HepG2 (cell line): Measurements from ENCODE around the gene BPIFB6. TPM values are rescaled to one million over a fixed set of nuclear protein-coding genes. Genes with fewer than 3 reads are reported as not detected.

Experiments used
- AGO1 ChIP-seq: fragments of 200-400 bp; formaldehyde crosslinking; IDR thresholded peaks from 2 replicates; pipeline ENCODE4 v1.6.1; 2017; ENCODE audit warnings: mild to moderate bottlenecking, low read depth, low read length, moderate library complexity; ENCODE audit not compliant: poor library complexity, severe bottlenecking
- CHD2 ChIP-seq: IDR thresholded peaks from 2 replicates; pipeline ENCODE4 v1.6.1; 2011; ENCODE audit warnings: low read depth, low read length, improper control_type of control experiment
- DPF2 ChIP-seq: sonication (generic); formaldehyde crosslinking; IDR thresholded peaks from 2 replicates; pipeline ENCODE4 v1.4.0; 2020; ENCODE audit warnings: mild to moderate bottlenecking, low read depth, missing genetic modification reagents, borderline replicate concordance
- ELF1 ChIP-seq: sonication (generic); formaldehyde crosslinking; IDR thresholded peaks from 2 replicates; pipeline ENCODE4 v1.4.0; 2020; ENCODE audit warnings: missing genetic modification reagents
- ELF4 ChIP-seq: sonication (generic); formaldehyde crosslinking; IDR thresholded peaks from 2 replicates; pipeline ENCODE4 v1.5.0; 2020; ENCODE audit warnings: missing genetic modification reagents, mild to moderate bottlenecking, moderate library complexity, borderline replicate concordance
- HOXA5 ChIP-seq: sonication (generic); formaldehyde crosslinking; IDR thresholded peaks from 2 replicates; pipeline ENCODE4 v1.4.0; 2020; ENCODE audit warnings: missing genetic modification reagents
- KDM1A ChIP-seq: IDR thresholded peaks from 2 replicates; pipeline ENCODE4 v1.6.1; 2016; ENCODE audit warnings: missing compliant biosample characterization
- MED8 ChIP-seq: sonication (generic); formaldehyde crosslinking; IDR thresholded peaks from 2 replicates; pipeline ENCODE4 v1.8.1; 2023; ENCODE audit warnings: mild to moderate bottlenecking, missing genetic modification reagents; ENCODE audit not compliant: insufficient replicate concordance
- NCOA5 ChIP-seq: sonication (generic); formaldehyde crosslinking; IDR thresholded peaks from 2 replicates; pipeline ENCODE4 v1.4.0; 2020; ENCODE audit warnings: missing genetic modification reagents
- PHF5A ChIP-seq: IDR thresholded peaks from one replicate; pipeline ENCODE4 v1.6.1; 2018; ENCODE audit warnings: low read depth, missing genetic modification reagents; ENCODE audit not compliant: unreplicated experiment
- POGZ ChIP-seq: sonication (generic); formaldehyde crosslinking; IDR thresholded peaks from 2 replicates; pipeline ENCODE4 v1.4.0; 2020; ENCODE audit warnings: mild to moderate bottlenecking, missing genetic modification reagents
- RAD51 ChIP-seq: fragments of 450-650 bp; IDR thresholded peaks from 2 replicates; pipeline ENCODE4 v1.6.1; 2016; ENCODE audit warnings: borderline replicate concordance
- RFXANK ChIP-seq: IDR thresholded peaks from 2 replicates; pipeline ENCODE4 v1.6.1; 2016
- SRF ChIP-seq: IDR thresholded peaks from 2 replicates; pipeline ENCODE4 v1.6.1; 2011; ENCODE audit warnings: mild to moderate bottlenecking, low read depth, low read length, moderate library complexity
- SSRP1 ChIP-seq: IDR thresholded peaks from 2 replicates; pipeline ENCODE4 v1.6.1; 2016; ENCODE audit warnings: control low read depth
- TEF ChIP-seq: sonication (generic); formaldehyde crosslinking; IDR thresholded peaks from 2 replicates; pipeline ENCODE4 v1.5.0; 2020; ENCODE audit warnings: missing genetic modification reagents
- TRAFD1 ChIP-seq: sonication (generic); formaldehyde crosslinking; IDR thresholded peaks from 2 replicates; pipeline ENCODE4 v1.5.1; 2020; ENCODE audit warnings: missing genetic modification reagents, mild to moderate bottlenecking, borderline replicate concordance
- ZKSCAN1 ChIP-seq: fragments of 150-350 bp; IDR thresholded peaks from 2 replicates; pipeline ENCODE4 v1.6.1; 2014; ENCODE audit warnings: low read length
- ZNF10 ChIP-seq: sonication (generic); formaldehyde crosslinking; IDR thresholded peaks from 2 replicates; pipeline ENCODE4 v1.4.0; 2020; ENCODE audit warnings: mild to moderate bottlenecking, low read depth, missing genetic modification reagents, borderline replicate concordance
- ZNF18 ChIP-seq: sonication (generic); formaldehyde crosslinking; IDR thresholded peaks from 2 replicates; pipeline ENCODE4 v1.8.0; 2022; ENCODE audit warnings: mild to moderate bottlenecking, missing genetic modification reagents; ENCODE audit not compliant: insufficient replicate concordance
- ZNF205 ChIP-seq: IDR thresholded peaks from 2 replicates; pipeline ENCODE4 v1.6.1; 2018; ENCODE audit warnings: missing biosample characterization, missing genetic modification reagents
- ZNF296 ChIP-seq: sonication (generic); formaldehyde crosslinking; conservative IDR thresholded peaks from 2 replicates; pipeline ENCODE4 v1.5.0; 2020; ENCODE audit warnings: mild to moderate bottlenecking, missing genetic modification reagents
- ZNF558 ChIP-seq: sonication (generic); formaldehyde crosslinking; IDR thresholded peaks from 2 replicates; pipeline ENCODE4 v1.9.0; 2022; ENCODE audit warnings: mild to moderate bottlenecking, missing genetic modification reagents, borderline replicate concordance
- ZNF7 ChIP-seq: IDR thresholded peaks from 2 replicates; pipeline ENCODE4 v1.6.1; 2016; ENCODE audit warnings: missing biosample characterization, missing genetic modification reagents
- ZSCAN29 ChIP-seq: sonication (generic); formaldehyde crosslinking; conservative IDR thresholded peaks from 2 replicates; pipeline ENCODE4 v1.4.0; 2020; ENCODE audit warnings: mild to moderate bottlenecking, missing genetic modification reagents
- polyA plus RNA-seq, 8 experiments: library from polyadenylated mRNA; depleted of rRNA in 3 of 8; stranded (reverse) in 7 of 8; unstranded in 1 of 8; fragments of >200 nt; fragmentation: Illumina TruSeq in 4 of 8; extraction: Trizol in 4 of 8; gene quantifications; 2 replicates each; pipeline versions ENCODE4 v1.2.1 to v1.2.3, GENCODE V29; 2011 to 2016; ENCODE audit warnings: low read depth in 4 of 8, missing spikeins in 1 of 8, mixed read lengths in 1 of 8; ENCODE audit not compliant: insufficient read depth in 1 of 8
- total RNA-seq, 5 experiments: library from RNA; depleted of rRNA; stranded (reverse); fragments of >200 nt; fragmentation: Illumina TruSeq; extraction: Trizol; gene quantifications; 2 replicates each; pipeline ENCODE4 v1.2.3, GENCODE V29; 2016; ENCODE audit warnings: low read depth in 1 of 5

The BPIFB6 gene
- total and polyA plus RNA-seq, 2 of the 13 experiments (the other 11 are each of a cell fraction or from before 2014, with no cell fraction given): 0.13 to 1.7 TPM

- TF ChIP-seq ZNF296 (CRISPR knock-in tag): peak; percentile 90; the same call in 1 of the 2 replicates
- no peak; the same call in 1 of the 2 replicates for TF ChIP-seq SSRP1 (CRISPR knock-in tag)
- TF ChIP-seq DPF2: peak; percentile 13; the same call in 1 of the 2 replicates
- TF ChIP-seq TRAFD1 (CRISPR knock-in tag): no peak
- peak; percentile 55 for TF ChIP-seq HOXA5 (CRISPR knock-in tag)
- 0 out of 2 replicates have a peak, but pooled peaks have one; percentile 43 for TF ChIP-seq NCOA5
- no peak for TF ChIP-seq ELF4 (CRISPR knock-in tag)
- TF ChIP-seq ZKSCAN1: 0 out of 2 replicates have a peak, but pooled peaks have one; percentile 19
- TF ChIP-seq CHD2: no peak
- TF ChIP-seq AGO1: peak; percentile 84
- no peak for TF ChIP-seq ZNF18
- TF ChIP-seq RFXANK (CRISPR knock-in tag): no peak
- TF ChIP-seq ZSCAN29 (CRISPR knock-in tag): no peak
- TF ChIP-seq PHF5A (CRISPR knock-in tag): no peak
- peak; percentile 49; the same call in 1 of the 2 replicates for TF ChIP-seq RAD51
- 0 out of 2 replicates have a peak, but pooled peaks have one; percentile 25 for TF ChIP-seq POGZ (CRISPR knock-in tag)
- no peak for TF ChIP-seq ZNF7
- TF ChIP-seq TEF (CRISPR knock-in tag): 0 out of 2 replicates have a peak, but pooled peaks have one; percentile 41
- no peak for TF ChIP-seq ELF1 (CRISPR knock-in tag)
- TF ChIP-seq ZNF558 (CRISPR knock-in tag): peak; percentile 33; the same call in 1 of the 2 replicates
- TF ChIP-seq ZNF10: no peak
- no peak for TF ChIP-seq KDM1A (CRISPR knock-in tag)
- no peak for TF ChIP-seq SRF
- 0 out of 2 replicates have a peak, but pooled peaks have one; percentile 27 for TF ChIP-seq ZNF205 (CRISPR knock-in tag)
- peak; percentile 24 for TF ChIP-seq MED8 (CRISPR knock-in tag)
Measured at GRCh38 chr20:33008336-33009213, 22.9 kb upstream of the BPIFB6 start (continued).
